Liver (tissue), 9 donors: ENCODE measurements around the gene TGIF1. TPM values are rescaled to one million over a fixed set of nuclear protein-coding genes. Genes with fewer than 3 reads are reported as not detected.

Source experiments
- DNase-seq: peaks from one replicate; pipeline ENCODE4 v3.0.0-alpha.2; 2017; ENCODE audit warnings: low spot score
- H3K27ac ChIP-seq, 2 donors: one replicate each; pipeline ENCODE4 v1.7.0; 2013; ENCODE audit warnings: inconsistent platforms in 2 of 2, low read length in 2 of 2, control low read depth in 1 of 2, low read depth in 1 of 2, mild to moderate bottlenecking in 1 of 2
- H3K27me3 ChIP-seq, 4 donors: one replicate each; pipeline versions ENCODE4 v1.6.1 to v1.7.0; 2013; ENCODE audit warnings: low read length in 3 of 4, inconsistent platforms in 1 of 4, mild to moderate bottlenecking in 1 of 4, moderate library complexity in 1 of 4; ENCODE audit not compliant: control insufficient read depth in 4 of 4, insufficient read depth in 4 of 4
- H3K36me3 ChIP-seq, 4 donors: one replicate each; pipeline versions ENCODE4 v1.6.1 to v1.7.0; 2013; ENCODE audit warnings: low read length in 3 of 4, mild to moderate bottlenecking in 3 of 4, low read depth in 1 of 4, moderate library complexity in 1 of 4; ENCODE audit not compliant: control insufficient read depth in 4 of 4, insufficient read depth in 3 of 4
- H3K4me1 ChIP-seq, 4 donors: one replicate each; pipeline versions ENCODE4 v1.6.1 to v1.7.0; 2013; ENCODE audit warnings: low read length in 3 of 4, mild to moderate bottlenecking in 3 of 4, moderate library complexity in 1 of 4; ENCODE audit not compliant: control insufficient read depth in 4 of 4, insufficient read depth in 4 of 4
- H3K4me3 ChIP-seq, 3 donors: one replicate each; pipeline versions ENCODE4 v1.6.1 to v1.7.0; 2013; ENCODE audit warnings: low read length in 3 of 3, control low read depth in 1 of 3, low read depth in 1 of 3, mild to moderate bottlenecking in 1 of 3
- H3K9ac ChIP-seq, 2 donors: one replicate each; pipeline ENCODE4 v1.7.0; 2013; ENCODE audit warnings: low read length in 2 of 2, mild to moderate bottlenecking in 2 of 2, moderate library complexity in 2 of 2, control low read depth in 1 of 2, low read depth in 1 of 2
- H3K9me3 ChIP-seq, 4 donors: one replicate each; pipeline versions ENCODE4 v1.6.1 to v1.7.0; 2013; ENCODE audit warnings: low read length in 3 of 4; ENCODE audit not compliant: control insufficient read depth in 4 of 4
- EGR1 ChIP-seq, 2 donors: IDR thresholded peaks; 2 replicates each; pipeline ENCODE4 v1.6.1; 2016 to 2018; ENCODE audit warnings: antibody characterized with exemption in 2 of 2, low read depth in 2 of 2
- FOXA2 ChIP-seq: IDR thresholded peaks from 2 replicates; pipeline ENCODE4 v1.6.1; 2016; ENCODE audit warnings: antibody characterized with exemption
- GABPA ChIP-seq, 2 donors: IDR thresholded peaks in 1 of 2; conservative IDR thresholded peaks in 1 of 2; 2 replicates each; pipeline ENCODE4 v1.6.1; 2016; ENCODE audit warnings: antibody characterized with exemption in 2 of 2, mild to moderate bottlenecking in 1 of 2, moderate library complexity in 1 of 2
- HNF4A ChIP-seq, 2 donors: conservative IDR thresholded peaks; 2 replicates each; pipeline ENCODE4 v1.6.1; 2016; ENCODE audit warnings: antibody characterized with exemption in 2 of 2, mild to moderate bottlenecking in 2 of 2
- HNF4G ChIP-seq: IDR thresholded peaks from 2 replicates; pipeline ENCODE4 v1.6.1; 2016; ENCODE audit warnings: antibody characterized with exemption
- RAD21 ChIP-seq, 2 donors: IDR thresholded peaks; 2 replicates each; pipeline ENCODE4 v1.6.1; 2016; ENCODE audit warnings: antibody characterized with exemption in 2 of 2, mild to moderate bottlenecking in 2 of 2
- RXRA ChIP-seq, 2 donors: IDR thresholded peaks; 2 replicates each; pipeline ENCODE4 v1.6.1; 2017 to 2018; ENCODE audit warnings: antibody characterized with exemption in 2 of 2, mild to moderate bottlenecking in 1 of 2
- YY1 ChIP-seq: IDR thresholded peaks from 2 replicates; pipeline ENCODE4 v1.6.1; 2016; ENCODE audit warnings: antibody characterized with exemption, mild to moderate bottlenecking
- WGBS: extraction: QIAGEN DNeasy Blood & Tissue Kit; methylation state at CpG from one replicate; pipeline ENCODE4 v1.1.7; 2013; 5-methylcytosine and 5-hydroxymethylcytosine counted together
- polyA plus RNA-seq, 2 donors: library from polyadenylated mRNA; stranded (reverse) in 1 of 2; unstranded in 1 of 2; fragments of 200-250 nt in 1 of 2; fragments of >200 nt in 1 of 2; fragmentation: Nextera tagmentation in 1 of 2; extraction: Ambion mirVana in 1 of 2; gene quantifications; one replicate each; pipeline versions ENCODE4 v1.2.1 to v1.2.3, GENCODE V29; 2013 to 2015
- total RNA-seq, 2 donors: library from RNA; depleted of rRNA; stranded (reverse); fragments of >200 nt; gene quantifications; one replicate each; pipeline ENCODE4 v1.2.3, GENCODE V29; 2014
- TF ChIP-seq, protein P1 (sequence below): IDR thresholded peaks from 2 replicates; pipeline ENCODE4 v1.6.1; 2016; ENCODE audit warnings: antibody characterized with exemption
- TF ChIP-seq, protein P2 (sequence below): fragments of 150-350 bp; IDR thresholded peaks from 2 replicates; pipeline ENCODE4 v1.5.1; 2017; ENCODE audit warnings: improper control_type of control experiment, low read depth, low read length; ENCODE audit not compliant: missing input control
- TF ChIP-seq, protein P3 (sequence below): IDR thresholded peaks from 2 replicates; pipeline ENCODE4 v1.6.1; 2016; ENCODE audit warnings: antibody characterized with exemption
- TF ChIP-seq, protein P4 (sequence below): IDR thresholded peaks from 2 replicates; pipeline ENCODE4 v1.6.1; 2016; ENCODE audit warnings: antibody characterized with exemption
- donor health status: healthy.
- donor health status: healthy.
- donor health status: healthy.
- donor health status: healthy.
- donor health status: healthy.

Gene TGIF1
- total and polyA plus RNA-seq, 4 donors: 13.1 to 26.4 (median 18.4) TPM

DNA sequence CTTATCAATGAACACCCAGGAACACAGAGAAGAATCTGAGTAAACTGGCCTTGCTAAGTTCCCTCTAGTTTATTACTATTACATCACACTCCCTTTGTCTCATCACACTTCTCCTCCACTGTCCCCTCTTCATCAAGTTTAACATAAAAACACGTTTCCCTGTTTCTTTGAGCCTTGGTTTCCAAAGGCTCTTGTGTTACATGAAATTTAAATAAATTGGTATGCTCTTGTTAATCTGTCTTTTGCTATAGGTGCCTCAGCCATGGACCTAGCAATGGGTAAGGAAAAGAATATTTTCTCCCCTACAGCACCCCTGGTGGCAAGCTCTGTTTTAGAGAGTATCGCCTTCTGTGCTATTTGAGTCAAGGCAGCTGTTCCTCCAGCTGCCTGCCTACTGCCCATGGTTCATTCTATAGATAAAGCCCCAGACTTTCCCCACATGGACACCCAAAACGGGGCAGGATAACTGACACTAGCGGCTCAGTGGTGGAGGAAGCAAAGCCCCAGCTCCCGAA, 31.8 kb downstream of the TGIF1 start:
- H3K27ac ChIP-seq: no peak overlapping the region
- no peaks in the 10 kb centered on the region for H3K9me3 ChIP-seq
- H3K4me1 ChIP-seq: no peaks in the 10 kb centered on the region
- no peak for DNase-seq
- no peak overlapping the region for H3K4me3 ChIP-seq
- no peak for TF ChIP-seq GABPA (IDR thresholded peaks at IDR 0.05 in 1 of 2, conservative IDR thresholded peaks at IDR 0.05 in 1 of 2)
- no peak for TF ChIP-seq HNF4A (conservative IDR thresholded peaks at IDR 0.05)
- TF ChIP-seq, protein P1, sequence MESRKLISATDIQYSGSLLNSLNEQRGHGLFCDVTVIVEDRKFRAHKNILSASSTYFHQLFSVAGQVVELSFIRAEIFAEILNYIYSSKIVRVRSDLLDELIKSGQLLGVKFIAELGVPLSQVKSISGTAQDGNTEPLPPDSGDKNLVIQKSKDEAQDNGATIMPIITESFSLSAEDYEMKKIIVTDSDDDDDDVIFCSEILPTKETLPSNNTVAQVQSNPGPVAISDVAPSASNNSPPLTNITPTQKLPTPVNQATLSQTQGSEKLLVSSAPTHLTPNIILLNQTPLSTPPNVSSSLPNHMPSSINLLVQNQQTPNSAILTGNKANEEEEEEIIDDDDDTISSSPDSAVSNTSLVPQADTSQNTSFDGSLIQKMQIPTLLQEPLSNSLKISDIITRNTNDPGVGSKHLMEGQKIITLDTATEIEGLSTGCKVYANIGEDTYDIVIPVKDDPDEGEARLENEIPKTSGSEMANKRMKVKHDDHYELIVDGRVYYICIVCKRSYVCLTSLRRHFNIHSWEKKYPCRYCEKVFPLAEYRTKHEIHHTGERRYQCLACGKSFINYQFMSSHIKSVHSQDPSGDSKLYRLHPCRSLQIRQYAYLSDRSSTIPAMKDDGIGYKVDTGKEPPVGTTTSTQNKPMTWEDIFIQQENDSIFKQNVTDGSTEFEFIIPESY: no peak
- TF ChIP-seq, protein P2, sequence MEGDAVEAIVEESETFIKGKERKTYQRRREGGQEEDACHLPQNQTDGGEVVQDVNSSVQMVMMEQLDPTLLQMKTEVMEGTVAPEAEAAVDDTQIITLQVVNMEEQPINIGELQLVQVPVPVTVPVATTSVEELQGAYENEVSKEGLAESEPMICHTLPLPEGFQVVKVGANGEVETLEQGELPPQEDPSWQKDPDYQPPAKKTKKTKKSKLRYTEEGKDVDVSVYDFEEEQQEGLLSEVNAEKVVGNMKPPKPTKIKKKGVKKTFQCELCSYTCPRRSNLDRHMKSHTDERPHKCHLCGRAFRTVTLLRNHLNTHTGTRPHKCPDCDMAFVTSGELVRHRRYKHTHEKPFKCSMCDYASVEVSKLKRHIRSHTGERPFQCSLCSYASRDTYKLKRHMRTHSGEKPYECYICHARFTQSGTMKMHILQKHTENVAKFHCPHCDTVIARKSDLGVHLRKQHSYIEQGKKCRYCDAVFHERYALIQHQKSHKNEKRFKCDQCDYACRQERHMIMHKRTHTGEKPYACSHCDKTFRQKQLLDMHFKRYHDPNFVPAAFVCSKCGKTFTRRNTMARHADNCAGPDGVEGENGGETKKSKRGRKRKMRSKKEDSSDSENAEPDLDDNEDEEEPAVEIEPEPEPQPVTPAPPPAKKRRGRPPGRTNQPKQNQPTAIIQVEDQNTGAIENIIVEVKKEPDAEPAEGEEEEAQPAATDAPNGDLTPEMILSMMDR: peak; percentile 34
- TF ChIP-seq HNF4G: no peak
- TF ChIP-seq YY1: no peak
- TF ChIP-seq FOXA2: no peak
- peak; percentile 51 to 67 for TF ChIP-seq RAD21 (IDR thresholded peaks at IDR 0.05)
- H3K9ac ChIP-seq: no peak overlapping the region
- 58% methylated on average over 5 of the region's 5 CpGs for WGBS
- H3K27me3 ChIP-seq: no peaks in the 10 kb centered on the region
- no peaks in the 10 kb centered on the region for H3K36me3 ChIP-seq

DNA sequence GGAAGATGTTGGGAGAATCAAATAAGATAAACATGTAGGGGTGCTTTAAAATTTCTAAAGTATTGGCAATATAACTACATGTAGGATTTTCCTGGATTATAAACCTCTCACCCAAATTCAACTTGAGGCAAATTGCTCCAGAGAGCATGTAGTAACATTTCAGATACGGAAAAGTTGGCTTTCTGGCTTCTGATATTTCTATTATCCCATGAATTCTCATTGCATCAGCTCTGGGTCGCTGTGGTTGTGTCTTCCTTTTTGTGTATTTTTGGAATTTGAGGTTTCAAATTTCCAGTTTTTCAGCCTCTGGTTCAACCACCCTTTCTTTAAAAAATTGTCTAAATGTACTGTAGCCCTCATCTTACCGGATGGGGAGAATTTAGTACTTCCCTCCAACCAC, 32.3 kb downstream of the TGIF1 start:
- no peak overlapping the region for H3K27ac ChIP-seq
- H3K4me1 ChIP-seq: no peaks in the 10 kb centered on the region
- H3K36me3 ChIP-seq: no peaks in the 10 kb centered on the region
- TF ChIP-seq, protein P1: no peak
- no peak for TF ChIP-seq RAD21 (IDR thresholded peaks at IDR 0.05)
- TF ChIP-seq RXRA (IDR thresholded peaks at IDR 0.05): no peak
- TF ChIP-seq EGR1 (IDR thresholded peaks at IDR 0.05; ENCODE audit: low read depth in 2 of 2): no peak
- TF ChIP-seq, protein P3, sequence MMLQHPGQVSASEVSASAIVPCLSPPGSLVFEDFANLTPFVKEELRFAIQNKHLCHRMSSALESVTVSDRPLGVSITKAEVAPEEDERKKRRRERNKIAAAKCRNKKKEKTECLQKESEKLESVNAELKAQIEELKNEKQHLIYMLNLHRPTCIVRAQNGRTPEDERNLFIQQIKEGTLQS: no peak
- no peak for TF ChIP-seq HNF4A (conservative IDR thresholded peaks at IDR 0.05)
- TF ChIP-seq GABPA (IDR thresholded peaks at IDR 0.05 in 1 of 2, conservative IDR thresholded peaks at IDR 0.05 in 1 of 2): no peak
- TF ChIP-seq, protein P4, sequence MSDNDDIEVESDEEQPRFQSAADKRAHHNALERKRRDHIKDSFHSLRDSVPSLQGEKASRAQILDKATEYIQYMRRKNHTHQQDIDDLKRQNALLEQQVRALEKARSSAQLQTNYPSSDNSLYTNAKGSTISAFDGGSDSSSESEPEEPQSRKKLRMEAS: no peak
- H3K27me3 ChIP-seq: no peaks in the 10 kb centered on the region
- 94% methylated on average over 3 of the region's 3 CpGs for WGBS
- no peak overlapping the region for H3K9ac ChIP-seq
- no peak overlapping the region for H3K4me3 ChIP-seq
- DNase-seq: no peak
- no peaks in the 10 kb centered on the region for H3K9me3 ChIP-seq
